HepG2 (cell line): ENCODE measurements around the gene EXOC3L4. TPM values are rescaled to one million over a fixed set of nuclear protein-coding genes. Genes with fewer than 3 reads are reported as not detected.
A peak's percentile ranks its signal among the peaks of the same experiment; 100 is the strongest.

Source experiments
- BRD4 ChIP-seq: sonication (generic); formaldehyde crosslinking; IDR thresholded peaks from 2 replicates; pipeline ENCODE4 v1.4.0; 2020; ENCODE audit warnings: missing genetic modification reagents
- CSRNP1 ChIP-seq: sonication (generic); formaldehyde crosslinking; IDR thresholded peaks from 2 replicates; pipeline ENCODE4 v1.8.1; 2023; ENCODE audit warnings: mild to moderate bottlenecking, missing genetic modification reagents
- GATA4 ChIP-seq: sonication (generic); IDR thresholded peaks from 2 replicates; pipeline ENCODE4 v1.6.1; 2016; ENCODE audit warnings: antibody characterized with exemption, low read depth, borderline replicate concordance
- GRHL1 ChIP-seq: sonication (generic); formaldehyde crosslinking; conservative IDR thresholded peaks from 2 replicates; pipeline ENCODE4 v1.8.0; 2022; ENCODE audit warnings: missing genetic modification reagents
- MAFK ChIP-seq, 2 experiments: IDR thresholded peaks in 1 of 2; conservative IDR thresholded peaks in 1 of 2; 2 replicates each; pipeline ENCODE4 v1.6.1; 2011; ENCODE audit warnings: improper control_type of control experiment in 2 of 2, low read length in 2 of 2
- MYC ChIP-seq: sonication (generic); formaldehyde crosslinking; IDR thresholded peaks from 2 replicates; pipeline ENCODE4 v1.9.0; 2021; ENCODE audit warnings: missing genetic modification reagents, borderline replicate concordance
- ONECUT2 ChIP-seq: sonication (generic); formaldehyde crosslinking; IDR thresholded peaks from 2 replicates; pipeline ENCODE4 v1.4.0; 2020; ENCODE audit warnings: missing genetic modification reagents
- RFX3 ChIP-seq: IDR thresholded peaks from 2 replicates; pipeline ENCODE4 v1.6.1; 2016; ENCODE audit warnings: missing biosample characterization, missing genetic modification reagents
- SALL1 ChIP-seq: sonication (generic); formaldehyde crosslinking; IDR thresholded peaks from 2 replicates; pipeline ENCODE4 v1.8.0; 2022; ENCODE audit warnings: mild to moderate bottlenecking, missing genetic modification reagents
- USF2 ChIP-seq, 2 experiments: sonication (generic) in 1 of 2; formaldehyde crosslinking in 1 of 2; IDR thresholded peaks; 2 replicates each; pipeline versions ENCODE4 v1.5.1 to v1.6.1; 2011 to 2020; ENCODE audit warnings: borderline replicate concordance in 1 of 2, low read depth in 1 of 2, low read length in 1 of 2, mild to moderate bottlenecking in 1 of 2, missing genetic modification reagents in 1 of 2, moderate library complexity in 1 of 2
- ZBTB38 ChIP-seq: sonication (generic); formaldehyde crosslinking; IDR thresholded peaks from 2 replicates; pipeline ENCODE4 v1.5.1; 2020; ENCODE audit warnings: mild to moderate bottlenecking, missing genetic modification reagents
- ZEB1 ChIP-seq: IDR thresholded peaks from 2 replicates; pipeline ENCODE4 v1.6.1; 2012; ENCODE audit warnings: mild to moderate bottlenecking, low read depth, inconsistent platforms; ENCODE audit not compliant: insufficient replicate concordance
- ZFP90 ChIP-seq: sonication (generic); formaldehyde crosslinking; IDR thresholded peaks from 2 replicates; pipeline ENCODE4 v1.8.0; 2022; ENCODE audit warnings: missing genetic modification reagents, mild to moderate bottlenecking, inconsistent platforms, borderline replicate concordance
- ZKSCAN8 ChIP-seq: IDR thresholded peaks from 2 replicates; pipeline ENCODE4 v1.6.1; 2016; ENCODE audit warnings: borderline replicate concordance, missing genetic modification reagents, missing compliant biosample characterization
- ZNF18 ChIP-seq: sonication (generic); formaldehyde crosslinking; IDR thresholded peaks from 2 replicates; pipeline ENCODE4 v1.8.0; 2022; ENCODE audit warnings: mild to moderate bottlenecking, missing genetic modification reagents; ENCODE audit not compliant: insufficient replicate concordance
- ZNF317 ChIP-seq: sonication (generic); formaldehyde crosslinking; IDR thresholded peaks from 2 replicates; pipeline ENCODE4 v1.5.0; 2020; ENCODE audit warnings: mild to moderate bottlenecking, missing genetic modification reagents
- ZNF574 ChIP-seq: sonication (generic); formaldehyde crosslinking; IDR thresholded peaks from 2 replicates; pipeline ENCODE4 v1.4.0; 2020; ENCODE audit warnings: missing genetic modification reagents
- ZNF788 ChIP-seq: sonication (generic); formaldehyde crosslinking; IDR thresholded peaks from 2 replicates; pipeline ENCODE4 v1.5.0; 2020; ENCODE audit warnings: mild to moderate bottlenecking, missing genetic modification reagents, borderline replicate concordance
- ZNF891 ChIP-seq: sonication (generic); formaldehyde crosslinking; IDR thresholded peaks from 2 replicates; pipeline ENCODE4 v1.5.0; 2020; ENCODE audit warnings: mild to moderate bottlenecking, missing genetic modification reagents
- polyA plus RNA-seq, 8 experiments: library from polyadenylated mRNA; depleted of rRNA in 3 of 8; stranded (reverse) in 7 of 8; unstranded in 1 of 8; fragments of >200 nt; fragmentation: Illumina TruSeq in 4 of 8; extraction: Trizol in 4 of 8; gene quantifications; 2 replicates each; pipeline versions ENCODE4 v1.2.1 to v1.2.3, GENCODE V29; 2011 to 2016; ENCODE audit warnings: low read depth in 4 of 8, missing spikeins in 1 of 8, mixed read lengths in 1 of 8; ENCODE audit not compliant: insufficient read depth in 1 of 8
- total RNA-seq, 5 experiments: library from RNA; depleted of rRNA; stranded (reverse); fragments of >200 nt; fragmentation: Illumina TruSeq; extraction: Trizol; gene quantifications; 2 replicates each; pipeline ENCODE4 v1.2.3, GENCODE V29; 2016; ENCODE audit warnings: low read depth in 1 of 5

Gene EXOC3L4
- total and polyA plus RNA-seq, 2 of the 13 experiments (the other 11 are each of a cell fraction or from before 2014, with no cell fraction given), result 11.8 to 27.0 TPM

- TF ChIP-seq ZNF788 (CRISPR knock-in tag), result peak; percentile 60; the same call in 1 of the 2 replicates
- peak; percentile 42 for TF ChIP-seq MYC
- no peak for TF ChIP-seq GRHL1 (CRISPR knock-in tag)
- 0 out of 2 replicates have a peak, but pooled peaks have one; percentile 44 for TF ChIP-seq ZFP90 (CRISPR knock-in tag)
- TF ChIP-seq ZNF574 (CRISPR knock-in tag), result 0 out of 2 replicates have a peak, but pooled peaks have one; percentile 30
- TF ChIP-seq ONECUT2 (CRISPR knock-in tag), result no peak
- peak; percentile 24; the same call in 1 of the 2 replicates for TF ChIP-seq ZNF891 (CRISPR knock-in tag)
- no peak for TF ChIP-seq GATA4
- no peak for TF ChIP-seq ZBTB38 (CRISPR knock-in tag)
- peak; percentile 78 for TF ChIP-seq RFX3
- no peak for TF ChIP-seq USF2 (IDR thresholded peaks at IDR 0.05; ENCODE audit: low read depth, low read length)
- TF ChIP-seq USF2 (CRISPR knock-in tag; IDR thresholded peaks at IDR 0.05; ENCODE audit: borderline replicate concordance), result no peak
- no peak for TF ChIP-seq ZKSCAN8 (CRISPR knock-in tag)
- no peak for TF ChIP-seq ZNF18 (CRISPR knock-in tag)
- no peak for TF ChIP-seq ZNF317 (CRISPR knock-in tag)
- no peak for TF ChIP-seq MAFK (conservative IDR thresholded peaks at IDR 0.05 in 1 of 2, IDR thresholded peaks at IDR 0.05 in 1 of 2; ENCODE audit: low read length in 2 of 2)
- TF ChIP-seq CSRNP1, result no peak
- 0 out of 2 replicates have a peak, but pooled peaks have one; percentile 44 for TF ChIP-seq BRD4
- TF ChIP-seq SALL1 (CRISPR knock-in tag), result peak; percentile 65; the same call in 1 of the 2 replicates
- TF ChIP-seq ZEB1, result no peak
Observed at GRCh38 chr14:103087343-103087835, 7.1 kb upstream of the EXOC3L4 start (continued).
